NCI-H2171 treated with DMSO at 0.1 percent for 48 hours (cell line): ENCODE data around the gene ALDH1A1.

Experiments
- DNase-seq: peaks from one replicate; lab custom pipeline; 2025; lab: John Stamatoyannopoulos, UW

The ALDH1A1 gene

GRCh38 chr9:72979405-72980100 lies 26.7 kb upstream of the ALDH1A1 start:
- DNase-seq: no peak

GRCh38 chr9:72978744-72979143 lies 25.9 kb upstream of the ALDH1A1 start:
- no peak for DNase-seq

- no peak for DNase-seq
Observed at GRCh38 chr9:72977670-72978069, 24.8 kb upstream of the ALDH1A1 start.

GRCh38 chr9:72974501-72974900 lies 21.6 kb upstream of the ALDH1A1 start:
- DNase-seq: no peak

GRCh38 chr9:72972636-72973035 lies 19.8 kb upstream of the ALDH1A1 start:
- no peak for DNase-seq

GRCh38 chr9:72971411-72971810 lies 18.6 kb upstream of the ALDH1A1 start:
- no peak for DNase-seq

GRCh38 chr9:72960446-72960845 lies 7.6 kb upstream of the ALDH1A1 start:
- DNase-seq: no peak

GRCh38 chr9:72958485-72959281 lies 5.8 kb upstream of the ALDH1A1 start:
- DNase-seq: no peak

- DNase-seq: no peak
Observed at GRCh38 chr9:72955571-72955970, 2.7 kb upstream of the ALDH1A1 start.

- no peak for DNase-seq
Observed at GRCh38 chr9:72955126-72955455, 2.2 kb upstream of the ALDH1A1 start.

- no peak for DNase-seq
Observed at GRCh38 chr9:72954431-72955125, 1.7 kb upstream of the ALDH1A1 start.

GRCh38 chr9:72952381-72952690 lies 517 bp downstream of the ALDH1A1 start:
- no peak for DNase-seq

GRCh38 chr9:72951520-72952380 lies 1.1 kb downstream of the ALDH1A1 start:
- no peak for DNase-seq

- DNase-seq: no peak
Observed at GRCh38 chr9:72950875-72951442, 1.9 kb downstream of the ALDH1A1 start.

- no peak for DNase-seq
Observed at GRCh38 chr9:72949918-72950325, 2.9 kb downstream of the ALDH1A1 start.

GRCh38 chr9:72949244-72949582 lies 3.6 kb downstream of the ALDH1A1 start:
- DNase-seq: no peak

GRCh38 chr9:72948575-72949243 lies 4.1 kb downstream of the ALDH1A1 start:
- no peak for DNase-seq

GRCh38 chr9:72947984-72948465 lies 4.8 kb downstream of the ALDH1A1 start:
- DNase-seq: no peak

- no peak for DNase-seq
Observed at GRCh38 chr9:72946821-72947220, 6.0 kb downstream of the ALDH1A1 start.

GRCh38 chr9:72946318-72946717 lies 6.5 kb downstream of the ALDH1A1 start:
- DNase-seq: no peak

- no peak for DNase-seq
Observed at GRCh38 chr9:72945391-72945790, 7.5 kb downstream of the ALDH1A1 start.
